Hematopoietic multipotent progenitor cell treated with erythropoietin and hydrocortisone succinate and interleukin-3 and kit ligand, for 6 days (in vitro differentiated cells): Measurements from ENCODE around the gene ZNF511.
"Not testable (repeated sequence)": the region's sequence is repeated elsewhere in the genome, so short reads cannot be mapped to it uniquely, and the experiment has no call there.

Experiments used
- DNase-seq: peaks from one replicate; pipeline ENCODE4 v3.0.0-alpha.2; 2015

The ZNF511 gene

DNA sequence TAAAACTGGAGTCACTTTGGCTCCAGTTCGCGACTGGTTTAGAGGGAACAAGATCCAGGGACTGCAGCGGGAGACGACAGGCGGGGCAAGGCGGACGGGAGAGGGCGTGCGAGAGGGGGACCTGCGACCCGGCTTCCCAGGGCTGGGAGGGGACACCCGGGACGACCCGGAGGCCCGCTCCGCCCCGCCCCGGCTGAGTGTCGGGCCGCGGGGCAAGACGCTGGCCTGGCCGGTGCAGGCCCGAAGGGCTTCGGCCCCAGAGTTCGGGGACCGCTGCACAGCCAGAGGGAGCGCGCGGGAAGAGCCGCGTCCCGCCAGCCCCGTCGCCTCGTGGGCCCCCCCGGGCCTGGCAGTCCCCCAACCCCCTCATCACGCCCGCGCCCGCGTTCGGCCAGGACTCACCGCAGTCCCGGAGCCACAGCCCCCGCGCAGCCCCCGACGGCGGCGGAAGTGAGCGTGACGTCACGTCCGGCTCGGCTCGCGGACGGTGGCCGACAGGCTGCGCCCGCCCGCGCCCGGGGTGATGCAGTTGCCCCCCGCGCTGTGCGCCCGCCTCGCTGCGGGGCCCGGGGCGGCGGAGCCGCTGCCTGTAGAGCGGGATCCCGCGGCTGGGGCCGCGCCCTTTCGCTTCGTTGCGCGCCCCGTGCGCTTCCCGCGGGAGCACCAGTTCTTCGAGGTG is at the start of gene ZNF511, which contains the start of gene TUBGCP2:
TSS of gene ZNF511 (plus strand) at position 494 of the 679 bp plus-strand sequence. CDS start at position 524, 30 bp downstream.
TSS of gene TUBGCP2 (minus strand) at position 452 of the 679 bp plus-strand sequence. CDS start 5,931 bp downstream, outside the sequence.
- peak; percentile 84 for DNase-seq

GRCh38 chr10:133259602-133259989 is 49.1 kb upstream of the ZNF511 start:
- DNase-seq, result no peak

DNA sequence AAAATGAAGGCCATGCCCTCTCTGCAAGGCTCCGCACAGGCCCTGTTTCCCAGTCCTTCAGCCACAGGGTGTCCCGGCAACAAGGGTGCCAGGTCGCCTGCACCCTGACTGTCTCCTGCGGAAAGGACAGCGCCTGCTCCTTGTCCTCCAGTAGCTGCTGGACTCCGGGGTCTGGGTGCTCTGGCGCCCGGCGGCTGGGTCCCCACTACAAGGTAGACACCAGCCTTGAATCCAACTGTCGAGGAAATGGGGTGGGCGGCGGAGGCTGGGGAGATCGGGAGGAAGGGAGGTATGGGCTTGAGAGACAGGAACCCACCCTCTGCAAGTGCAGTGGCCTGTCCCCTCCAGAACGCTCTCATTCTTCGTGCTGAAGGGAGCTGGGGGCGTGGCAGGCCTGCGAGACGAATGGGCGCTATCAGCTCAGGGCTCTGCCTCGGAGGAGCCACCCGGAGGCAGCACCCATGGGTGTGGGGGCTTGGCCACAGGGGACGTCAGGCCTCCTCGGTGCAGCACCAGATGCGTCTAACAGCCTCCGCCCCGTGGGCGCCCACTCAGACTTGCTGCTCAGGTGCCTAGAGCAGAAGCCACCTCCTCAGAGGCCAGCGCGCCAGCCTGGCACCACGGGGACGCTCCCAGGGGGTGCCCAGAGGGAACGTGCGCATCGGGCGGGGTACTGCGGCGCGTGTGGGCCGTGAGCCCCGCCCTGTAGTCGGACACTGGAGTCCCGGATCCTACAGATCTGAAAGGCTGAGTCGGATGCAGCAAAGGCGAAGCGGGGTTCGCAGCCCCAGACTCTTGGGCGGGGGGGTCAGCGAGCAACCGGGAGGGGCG is 47.6 kb upstream of the ZNF511 start:
- peak; percentile 80 for DNase-seq

DNA sequence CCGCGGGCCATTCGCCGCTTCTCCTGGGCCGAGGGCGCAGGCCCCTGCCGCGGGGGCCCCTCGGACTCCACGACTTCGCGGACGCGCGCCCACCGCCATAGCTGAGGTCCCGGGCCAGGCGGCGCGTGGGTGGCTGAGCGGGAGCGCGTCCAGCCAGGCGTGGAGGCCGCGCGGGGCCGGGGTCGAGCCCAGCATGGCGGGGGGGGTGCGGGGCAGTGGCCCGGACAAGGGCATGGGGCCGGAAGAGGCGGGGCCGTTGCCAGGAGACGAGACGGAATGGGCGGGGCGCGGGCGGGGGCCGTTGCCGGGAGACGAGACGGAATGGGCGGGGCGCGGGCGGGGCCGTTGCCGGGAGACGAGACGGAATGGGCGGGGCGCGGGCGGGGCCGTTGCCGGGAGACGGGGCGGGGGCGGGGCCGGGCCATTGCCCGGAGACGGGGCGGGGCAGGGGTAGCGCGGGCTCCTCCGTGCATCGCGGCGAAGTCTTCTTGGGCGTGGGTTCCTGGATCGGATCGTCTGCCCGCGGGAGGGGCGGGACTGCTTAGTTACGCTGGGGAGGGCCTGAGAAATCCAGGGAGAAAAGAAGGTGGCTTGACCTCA is 46.9 kb upstream of the ZNF511 start:
- DNase-seq, result peak; percentile 93

DNA sequence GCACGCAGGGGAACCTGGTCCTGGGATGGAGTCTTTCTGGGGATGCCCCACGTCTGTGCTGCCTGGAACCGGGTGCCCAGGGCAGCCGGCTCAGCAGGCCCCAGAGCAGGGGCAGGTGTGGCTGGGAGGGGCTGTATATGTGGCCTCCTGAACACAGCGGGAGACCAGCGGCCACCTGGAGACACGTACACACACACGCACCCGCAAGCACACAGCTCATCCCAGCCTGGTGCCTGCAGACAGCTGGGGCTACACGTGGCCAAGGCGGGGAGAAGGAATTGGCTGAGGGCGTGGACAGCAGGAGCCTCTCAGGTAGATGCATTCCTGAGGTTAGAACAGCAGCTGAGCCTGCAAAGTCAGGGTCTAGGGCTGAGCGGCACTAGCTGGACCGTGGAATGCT is 46.0 kb upstream of the ZNF511 start:
- DNase-seq, result no peak

DNA sequence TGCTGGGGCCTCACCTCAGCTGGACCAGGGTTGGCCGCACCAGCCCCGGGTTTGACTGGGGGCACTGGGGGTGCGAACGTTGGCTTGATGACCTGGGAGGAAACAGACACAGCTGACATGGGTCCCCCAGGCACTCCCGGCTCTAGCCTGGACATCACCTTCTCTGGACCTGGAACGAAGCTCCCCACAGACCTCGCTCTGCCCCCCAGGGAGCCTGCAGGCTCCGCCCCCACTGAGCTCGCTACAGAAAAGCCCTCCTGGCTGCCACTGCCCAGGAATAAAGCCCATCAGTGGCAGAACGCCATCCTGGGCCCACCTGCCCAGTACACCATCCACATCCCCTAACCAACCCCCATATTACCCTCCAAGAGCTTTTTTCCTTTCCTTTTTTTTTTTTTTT is 45.0 kb upstream of the ZNF511 start:
- DNase-seq, result no peak

- DNase-seq, result no peak
These were observed 44.3 kb upstream of the ZNF511 start for GRCh38 chr10:133264461-133264860.

DNA sequence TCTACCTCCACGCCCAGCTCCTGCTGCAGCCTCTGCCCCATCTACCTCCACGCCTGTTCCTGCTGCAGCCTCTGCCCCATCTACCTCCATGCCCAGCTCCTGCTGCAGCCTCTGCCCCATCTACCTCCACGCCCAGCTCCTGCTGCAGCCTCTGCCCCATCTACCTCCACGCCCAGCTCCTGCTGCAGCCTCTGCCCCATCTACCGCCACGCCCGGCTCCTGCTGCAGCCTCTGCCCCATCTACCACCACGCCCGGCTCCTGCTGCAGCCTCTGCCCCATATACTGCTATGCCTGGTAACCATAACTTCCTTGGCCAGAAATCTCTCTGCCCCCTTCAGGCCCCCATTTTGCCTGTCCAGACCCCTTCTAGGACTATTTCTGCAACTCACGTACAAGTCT is 43.7 kb upstream of the ZNF511 start:
- not testable (repeated sequence) for DNase-seq

- DNase-seq, result no peak
These were observed 42.5 kb upstream of the ZNF511 start for GRCh38 chr10:133266056-133266795.

- no peak for DNase-seq
These were observed 41.4 kb upstream of the ZNF511 start for GRCh38 chr10:133267293-133267692.

DNA sequence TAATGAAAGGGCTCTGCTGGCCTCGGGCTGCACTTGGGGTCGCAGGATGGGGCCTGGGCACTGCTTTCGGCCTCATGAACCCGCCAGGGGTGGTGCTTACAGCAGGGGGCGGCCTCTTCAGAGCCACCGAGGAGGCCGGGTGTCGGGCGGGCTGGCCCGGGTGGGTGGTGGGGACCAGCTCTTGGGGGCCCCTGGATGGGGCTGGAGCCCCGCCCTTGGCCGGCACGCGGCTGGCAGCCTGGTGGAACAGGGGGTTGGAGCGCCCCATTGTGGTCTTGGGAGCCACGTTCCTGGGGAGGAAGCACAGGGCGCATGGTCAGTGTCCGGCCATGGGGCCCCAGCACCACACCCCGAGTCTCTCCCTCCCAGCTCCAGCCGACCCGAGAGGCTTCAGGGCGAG is 40.9 kb upstream of the ZNF511 start:
- DNase-seq, result no peak

- no peak for DNase-seq
These were observed 40.2 kb upstream of the ZNF511 start for GRCh38 chr10:133268532-133268931.

GRCh38 chr10:133269367-133269766 is 39.3 kb upstream of the ZNF511 start:
- DNase-seq, result no peak

DNA sequence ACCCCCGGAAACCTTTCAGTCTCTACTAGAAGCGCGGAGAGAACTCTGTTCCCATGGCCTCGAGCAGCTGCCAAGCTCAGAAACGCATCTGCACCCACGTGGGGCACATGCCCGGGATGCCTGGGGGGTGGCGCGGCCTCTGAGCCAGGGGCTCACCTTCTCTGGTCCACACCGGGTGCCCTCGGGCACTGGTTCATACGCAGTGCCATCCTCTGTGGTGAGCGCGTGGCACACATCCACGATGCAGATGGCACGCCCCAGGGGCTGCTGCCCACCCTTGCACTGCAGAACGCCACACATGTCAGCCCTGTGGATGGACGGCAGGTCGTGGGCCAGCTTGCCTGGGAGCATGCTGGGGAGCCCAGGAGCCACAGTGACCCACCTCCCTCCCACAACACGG is 38.5 kb upstream of the ZNF511 start:
- no peak for DNase-seq

- DNase-seq, result no peak
These were observed 37.9 kb upstream of the ZNF511 start for GRCh38 chr10:133270773-133271297.

- DNase-seq, result no peak
These were observed 37.0 kb upstream of the ZNF511 start for GRCh38 chr10:133271521-133272300.

DNA sequence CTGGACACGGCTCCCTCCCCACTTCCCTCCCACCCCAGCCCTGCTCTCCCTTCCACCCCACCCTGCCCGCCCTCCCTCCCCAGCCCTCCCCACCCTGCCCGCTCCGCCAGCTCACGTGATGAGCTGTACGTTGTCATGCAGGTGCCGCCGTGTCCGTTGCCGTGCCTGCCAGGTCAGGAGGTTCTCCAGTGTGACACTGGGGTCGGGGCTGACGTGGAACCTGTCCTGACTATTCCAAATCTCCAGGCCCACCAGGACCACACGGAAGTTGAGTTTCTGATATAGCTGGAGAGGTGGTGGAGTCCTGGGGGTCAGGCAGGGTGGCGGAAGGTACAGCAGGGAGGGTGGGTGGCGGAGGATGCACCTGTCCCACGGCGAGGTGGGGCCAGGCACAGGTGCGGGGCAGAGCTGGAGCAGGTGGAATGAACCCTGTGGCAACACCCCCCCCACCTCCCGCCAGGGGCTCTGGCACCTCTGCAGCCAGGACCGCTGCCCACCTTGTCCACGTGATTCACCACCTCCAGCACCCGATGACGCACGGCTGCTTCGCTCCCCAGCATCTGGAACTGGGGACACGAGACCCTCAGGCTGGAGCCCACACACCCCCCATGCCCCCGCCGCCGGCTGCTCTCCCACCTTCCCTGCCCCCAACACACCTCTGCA is 36.3 kb upstream of the ZNF511 start:
- no peak for DNase-seq

DNA sequence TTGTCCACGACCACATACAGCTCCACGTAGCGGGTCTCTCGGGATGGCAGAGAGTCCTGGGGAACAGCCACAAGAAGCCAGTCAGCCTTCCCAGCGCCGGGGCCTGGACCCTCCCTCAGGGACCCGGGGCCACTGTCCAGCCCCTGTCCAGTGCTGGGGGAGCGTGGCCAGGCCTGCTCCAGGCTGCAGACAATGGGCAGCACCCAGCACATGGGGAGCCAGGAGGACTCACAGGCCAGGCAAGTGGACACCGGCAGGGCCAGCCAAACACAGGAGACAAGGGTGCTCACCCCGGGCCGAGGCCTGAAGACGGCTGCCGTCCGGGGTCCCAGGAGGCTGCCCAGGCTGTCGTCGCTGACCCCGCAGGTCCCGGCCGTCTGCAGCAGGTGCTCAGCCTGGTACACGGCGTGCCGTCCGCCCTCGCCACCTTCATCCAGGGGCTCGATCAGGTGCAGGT is 35.7 kb upstream of the ZNF511 start:
- no peak for DNase-seq

- DNase-seq, result no peak
These were observed 35.1 kb upstream of the ZNF511 start for GRCh38 chr10:133273534-133274143.

DNA sequence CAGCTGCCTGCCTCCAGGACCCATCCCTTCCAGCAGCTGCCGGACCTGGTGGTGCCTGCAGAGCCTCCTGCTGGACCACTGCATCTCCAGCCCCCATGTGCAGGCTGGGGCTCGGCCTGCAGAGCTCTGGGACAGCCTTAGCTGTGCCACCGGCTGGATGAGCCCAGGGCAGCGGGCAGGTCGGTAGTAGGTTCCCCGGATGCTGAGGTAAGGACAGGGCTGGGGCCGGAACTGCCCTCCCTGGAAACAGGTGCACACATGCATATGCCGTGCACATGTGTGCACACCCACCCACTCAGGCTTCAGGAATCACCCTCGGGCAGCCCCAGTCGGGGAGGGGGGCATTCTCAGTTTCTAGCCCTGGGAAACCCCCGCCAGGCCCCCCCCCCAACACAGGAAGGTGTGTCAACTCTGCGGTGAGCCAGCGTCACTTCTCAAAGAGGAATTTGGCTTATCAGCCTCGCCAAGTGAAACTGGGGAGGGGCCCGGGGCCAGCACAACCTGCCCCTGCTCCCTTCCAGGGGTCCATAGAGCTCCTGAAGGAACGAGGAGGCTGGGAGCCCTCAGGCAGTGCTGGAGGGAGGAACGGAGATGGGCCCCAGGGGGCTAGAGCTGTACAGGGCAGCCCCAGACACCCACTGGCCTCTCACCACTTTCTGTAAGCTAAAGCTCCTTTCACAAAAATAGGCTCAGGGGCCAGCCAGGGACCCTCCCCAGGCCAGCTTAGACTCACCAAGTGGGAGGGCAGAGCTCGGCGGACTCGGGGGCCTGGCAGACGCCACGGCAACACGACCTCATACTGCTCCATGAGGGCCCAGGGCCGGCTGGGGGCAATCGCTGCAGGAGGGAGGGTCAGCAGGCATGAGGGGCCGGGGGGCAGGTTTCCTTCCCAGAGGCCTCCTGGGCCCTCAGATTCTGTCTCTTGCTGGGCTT is 33.7 kb upstream of the ZNF511 start:
- peak; percentile 87 for DNase-seq
